SK-N-SH treated with all-trans-retinoic acid at 6 μM for 48 hours (cell line): ENCODE data around the gene GRAP2.
"Not testable (repeated sequence)": the region's sequence is repeated elsewhere in the genome, so short reads cannot be mapped to it uniquely, and the experiment has no call there.

Source experiments
- ATAC-seq: fragments of 200-7000 bp; cut with Tn5 transposase; 3 replicates; pipeline ENCODE4 v1.9.1; 2020; ENCODE audit warnings: mild to moderate bottlenecking, moderate library complexity
- ARNTL ChIP-seq: fragments of 450-650 bp; formaldehyde crosslinking; IDR thresholded peaks from 2 replicates; pipeline ENCODE4 v1.5.0; 2020; ENCODE audit warnings: low read depth, mild to moderate bottlenecking, moderate library complexity, borderline replicate concordance
- BACH2 ChIP-seq: fragments of 250-450 bp; sonication (Bioruptor Pico); IDR thresholded peaks from 2 replicates; pipeline ENCODE4 v1.9.0; 2021; ENCODE audit warnings: mild to moderate bottlenecking, borderline replicate concordance
- CSDC2 ChIP-seq: fragments of 250-450 bp; sonication (Bioruptor Pico); IDR thresholded peaks from 2 replicates; pipeline ENCODE4 v1.5.0; 2020; ENCODE audit warnings: mild to moderate bottlenecking, moderate library complexity
- ESRRG ChIP-seq: fragments of 250-450 bp; sonication (Bioruptor Pico); IDR thresholded peaks from 2 replicates; pipeline ENCODE4 v1.6.1; 2021; ENCODE audit warnings: mild to moderate bottlenecking
- GLIS3 ChIP-seq: fragments of 250-450 bp; sonication (Bioruptor Pico); IDR thresholded peaks from 2 replicates; pipeline ENCODE4 v1.5.0; 2020; ENCODE audit warnings: mild to moderate bottlenecking, moderate library complexity
- ISL1 ChIP-seq: fragments of 250-450 bp; sonication (Bioruptor Pico); IDR thresholded peaks from 2 replicates; pipeline ENCODE4 v2.1.2; 2022; ENCODE audit warnings: mild to moderate bottlenecking, moderate library complexity
- PPARA ChIP-seq: fragments of 250-450 bp; sonication (Bioruptor Pico); IDR thresholded peaks from 2 replicates; pipeline ENCODE4 v1.5.0; 2020; ENCODE audit warnings: mild to moderate bottlenecking, borderline replicate concordance
- RARB ChIP-seq: fragments of 250-450 bp; sonication (Bioruptor Pico); IDR thresholded peaks from 2 replicates; pipeline ENCODE4 v1.8.0; 2021; ENCODE audit warnings: mild to moderate bottlenecking, moderate library complexity
- SNAI2 ChIP-seq: fragments of 250-450 bp; sonication (Bioruptor Pico); IDR thresholded peaks from 2 replicates; pipeline ENCODE4 v1.5.0; 2020; ENCODE audit warnings: mild to moderate bottlenecking, moderate library complexity
- TCF4 ChIP-seq: fragments of 250-450 bp; sonication (Bioruptor Pico); IDR thresholded peaks from 2 replicates; pipeline ENCODE4 v1.8.0; 2021; ENCODE audit warnings: mild to moderate bottlenecking, moderate library complexity, borderline replicate concordance
- TOX ChIP-seq: fragments of 250-450 bp; sonication (Bioruptor Pico); IDR thresholded peaks from 2 replicates; pipeline ENCODE4 v1.8.0; 2021; ENCODE audit warnings: mild to moderate bottlenecking, moderate library complexity, borderline replicate concordance
- ZFP3 ChIP-seq: fragments of 250-450 bp; sonication (Bioruptor Pico); IDR thresholded peaks from 2 replicates; pipeline ENCODE4 v1.5.0; 2020; ENCODE audit warnings: mild to moderate bottlenecking, moderate library complexity
- ZFP30 ChIP-seq: fragments of 450-650 bp; formaldehyde crosslinking; IDR thresholded peaks from 2 replicates; pipeline ENCODE4 v1.5.0; 2022; ENCODE audit warnings: mild to moderate bottlenecking, moderate library complexity
- ZNF70 ChIP-seq: fragments of 450-650 bp; formaldehyde crosslinking; IDR thresholded peaks from 2 replicates; pipeline ENCODE4 v1.5.0; 2020; ENCODE audit warnings: mild to moderate bottlenecking, moderate library complexity
- ZNF8 ChIP-seq: fragments of 450-650 bp; formaldehyde crosslinking; IDR thresholded peaks from 2 replicates; pipeline ENCODE4 v1.5.0; 2020; ENCODE audit warnings: mild to moderate bottlenecking, moderate library complexity
- TF ChIP-seq, protein P1 (sequence below): fragments of 250-450 bp; sonication (Bioruptor Pico); IDR thresholded peaks from 2 replicates; pipeline ENCODE4 v1.8.0; 2021; ENCODE audit warnings: low read depth, mild to moderate bottlenecking, moderate library complexity, borderline replicate concordance
- TF ChIP-seq, protein P2 (sequence below): fragments of 250-450 bp; sonication (Bioruptor Pico); IDR thresholded peaks from 2 replicates; pipeline ENCODE4 v1.5.1; 2021; ENCODE audit warnings: mild to moderate bottlenecking, moderate library complexity
- TF ChIP-seq, protein P3 (sequence below): fragments of 250-450 bp; sonication (Bioruptor Pico); IDR thresholded peaks from 2 replicates; pipeline ENCODE4 v1.5.0; 2020; ENCODE audit warnings: mild to moderate bottlenecking, moderate library complexity
- TF ChIP-seq, protein P4 (sequence below): fragments of 250-450 bp; sonication (Bioruptor Pico); IDR thresholded peaks from 2 replicates; pipeline ENCODE4 v1.8.0; 2020; ENCODE audit warnings: mild to moderate bottlenecking, moderate library complexity, borderline replicate concordance

GRAP2 gene

DNA sequence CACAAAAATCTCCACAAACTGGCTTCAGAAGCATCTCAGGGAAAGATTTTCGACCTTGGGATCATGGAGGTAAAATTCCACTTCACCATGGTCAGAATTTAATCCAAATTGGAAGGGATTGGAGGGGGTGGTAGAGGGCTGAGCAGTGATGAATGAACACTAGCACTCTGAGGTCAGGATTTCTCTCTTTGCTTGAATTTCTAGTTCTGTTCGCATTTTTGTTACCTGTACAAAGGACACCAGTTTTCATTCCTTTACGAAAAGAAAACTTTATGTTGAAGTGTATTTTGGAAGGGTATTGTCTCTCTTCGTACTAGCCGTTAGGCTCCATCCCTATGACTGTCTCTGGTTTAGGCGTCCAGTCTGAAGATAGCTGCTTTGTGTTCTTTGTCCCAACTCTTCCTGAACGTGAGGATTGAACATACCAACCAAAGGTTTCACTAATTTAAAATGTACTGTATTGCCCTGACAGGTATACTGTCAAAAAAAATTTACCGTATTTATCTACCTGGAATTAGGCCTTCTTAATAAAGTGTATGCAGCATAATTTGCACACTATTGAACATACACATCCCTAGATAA lies 772 bp downstream of the GRAP2 start:
- TF ChIP-seq ZNF8 (CRISPR knock-in tag) (no peak), PPARA (CRISPR knock-in tag) (no peak), ARNTL (CRISPR knock-in tag) (no peak), GLIS3 (CRISPR knock-in tag) (no peak), ZNF70 (CRISPR knock-in tag) (no peak), TCF4 (CRISPR knock-in tag) (no peak), CSDC2 (no peak)
- TF ChIP-seq, protein P1, sequence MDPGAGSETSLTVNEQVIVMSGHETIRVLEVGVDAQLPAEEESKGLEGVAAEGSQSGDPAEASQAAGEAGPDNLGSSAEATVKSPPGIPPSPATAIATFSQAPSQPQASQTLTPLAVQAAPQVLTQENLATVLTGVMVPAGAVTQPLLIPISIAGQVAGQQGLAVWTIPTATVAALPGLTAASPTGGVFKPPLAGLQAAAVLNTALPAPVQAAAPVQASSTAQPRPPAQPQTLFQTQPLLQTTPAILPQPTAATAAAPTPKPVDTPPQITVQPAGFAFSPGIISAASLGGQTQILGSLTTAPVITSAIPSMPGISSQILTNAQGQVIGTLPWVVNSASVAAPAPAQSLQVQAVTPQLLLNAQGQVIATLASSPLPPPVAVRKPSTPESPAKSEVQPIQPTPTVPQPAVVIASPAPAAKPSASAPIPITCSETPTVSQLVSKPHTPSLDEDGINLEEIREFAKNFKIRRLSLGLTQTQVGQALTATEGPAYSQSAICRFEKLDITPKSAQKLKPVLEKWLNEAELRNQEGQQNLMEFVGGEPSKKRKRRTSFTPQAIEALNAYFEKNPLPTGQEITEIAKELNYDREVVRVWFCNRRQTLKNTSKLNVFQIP (CRISPR knock-in tag): no peak
- ATAC-seq: no peak

DNA sequence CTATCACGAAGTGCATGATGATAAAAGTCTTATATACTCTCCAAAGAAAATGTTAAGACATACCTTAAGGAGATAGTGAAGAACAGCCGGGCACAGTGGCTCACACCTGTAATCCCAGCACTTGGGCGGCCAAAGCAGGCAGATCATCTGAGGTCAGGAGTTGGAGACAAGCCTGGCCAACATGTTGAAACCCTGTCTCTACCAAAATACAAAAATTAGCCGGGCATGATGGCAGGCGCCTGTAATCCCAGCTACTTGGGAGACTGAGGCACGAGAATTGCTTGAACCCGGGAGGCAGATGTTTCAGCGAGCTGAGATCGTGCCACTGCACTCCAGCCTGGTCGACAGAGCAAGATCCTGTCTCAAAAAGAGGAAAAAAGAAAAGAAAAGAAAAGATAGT lies 3.1 kb downstream of the GRAP2 start:
- not testable (repeated sequence) for ATAC-seq

DNA sequence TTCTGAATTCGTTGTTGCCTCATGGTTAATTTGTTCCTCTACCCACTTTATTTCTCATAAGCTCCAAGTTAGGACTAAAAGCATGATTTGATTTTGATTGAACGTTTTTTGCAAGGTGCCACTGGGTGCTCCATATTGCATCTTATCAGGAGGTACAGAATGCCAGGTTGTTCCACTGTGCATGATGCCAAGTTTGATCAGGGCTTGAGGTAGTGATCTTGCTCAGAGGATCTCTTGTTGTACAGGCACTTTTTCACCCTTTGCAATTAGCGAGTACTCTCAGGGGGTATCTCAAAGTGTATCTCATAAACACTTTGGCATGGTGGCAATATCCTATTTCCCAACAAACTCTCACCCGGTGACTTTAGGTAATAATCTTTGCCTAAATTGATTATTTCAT lies 4.0 kb downstream of the GRAP2 start:
- no peak for ATAC-seq
- TF ChIP-seq ESRRG (CRISPR knock-in tag): no peak
- no peak for TF ChIP-seq RARB
- TF ChIP-seq, protein P1 (CRISPR knock-in tag): no peak
- TF ChIP-seq ZFP30: no peak
- TF ChIP-seq, protein P2, sequence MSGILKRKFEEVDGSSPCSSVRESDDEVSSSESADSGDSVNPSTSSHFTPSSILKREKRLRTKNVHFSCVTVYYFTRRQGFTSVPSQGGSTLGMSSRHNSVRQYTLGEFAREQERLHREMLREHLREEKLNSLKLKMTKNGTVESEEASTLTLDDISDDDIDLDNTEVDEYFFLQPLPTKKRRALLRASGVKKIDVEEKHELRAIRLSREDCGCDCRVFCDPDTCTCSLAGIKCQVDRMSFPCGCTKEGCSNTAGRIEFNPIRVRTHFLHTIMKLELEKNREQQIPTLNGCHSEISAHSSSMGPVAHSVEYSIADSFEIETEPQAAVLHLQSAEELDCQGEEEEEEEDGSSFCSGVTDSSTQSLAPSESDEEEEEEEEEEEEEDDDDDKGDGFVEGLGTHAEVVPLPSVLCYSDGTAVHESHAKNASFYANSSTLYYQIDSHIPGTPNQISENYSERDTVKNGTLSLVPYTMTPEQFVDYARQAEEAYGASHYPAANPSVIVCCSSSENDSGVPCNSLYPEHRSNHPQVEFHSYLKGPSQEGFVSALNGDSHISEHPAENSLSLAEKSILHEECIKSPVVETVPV (CRISPR knock-in tag): no peak
- TF ChIP-seq, all 23 proteins: peak for 0

DNA sequence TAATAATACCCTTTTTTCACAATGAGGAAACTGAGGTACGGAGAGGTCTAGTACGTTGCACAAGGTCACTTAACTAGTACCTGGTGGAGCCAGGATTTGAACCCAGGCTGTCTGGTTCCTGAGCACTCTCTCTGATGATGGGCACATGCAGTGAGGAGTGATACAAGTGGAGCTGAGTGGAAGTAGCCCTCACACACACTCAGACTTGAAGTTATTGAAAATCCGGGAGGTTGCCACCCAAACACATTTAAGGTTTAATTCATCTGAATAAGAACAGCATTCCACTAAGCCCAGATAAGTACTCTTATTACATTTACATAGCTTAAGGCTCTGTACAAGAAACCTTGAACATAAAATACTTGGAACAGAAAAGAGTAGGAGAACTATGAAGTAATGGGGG lies 4.8 kb downstream of the GRAP2 start:
- ATAC-seq: no peak
- TF ChIP-seq ZNF8 (CRISPR knock-in tag) (no peak), ISL1 (CRISPR knock-in tag) (no peak)
- TF ChIP-seq, protein P3, sequence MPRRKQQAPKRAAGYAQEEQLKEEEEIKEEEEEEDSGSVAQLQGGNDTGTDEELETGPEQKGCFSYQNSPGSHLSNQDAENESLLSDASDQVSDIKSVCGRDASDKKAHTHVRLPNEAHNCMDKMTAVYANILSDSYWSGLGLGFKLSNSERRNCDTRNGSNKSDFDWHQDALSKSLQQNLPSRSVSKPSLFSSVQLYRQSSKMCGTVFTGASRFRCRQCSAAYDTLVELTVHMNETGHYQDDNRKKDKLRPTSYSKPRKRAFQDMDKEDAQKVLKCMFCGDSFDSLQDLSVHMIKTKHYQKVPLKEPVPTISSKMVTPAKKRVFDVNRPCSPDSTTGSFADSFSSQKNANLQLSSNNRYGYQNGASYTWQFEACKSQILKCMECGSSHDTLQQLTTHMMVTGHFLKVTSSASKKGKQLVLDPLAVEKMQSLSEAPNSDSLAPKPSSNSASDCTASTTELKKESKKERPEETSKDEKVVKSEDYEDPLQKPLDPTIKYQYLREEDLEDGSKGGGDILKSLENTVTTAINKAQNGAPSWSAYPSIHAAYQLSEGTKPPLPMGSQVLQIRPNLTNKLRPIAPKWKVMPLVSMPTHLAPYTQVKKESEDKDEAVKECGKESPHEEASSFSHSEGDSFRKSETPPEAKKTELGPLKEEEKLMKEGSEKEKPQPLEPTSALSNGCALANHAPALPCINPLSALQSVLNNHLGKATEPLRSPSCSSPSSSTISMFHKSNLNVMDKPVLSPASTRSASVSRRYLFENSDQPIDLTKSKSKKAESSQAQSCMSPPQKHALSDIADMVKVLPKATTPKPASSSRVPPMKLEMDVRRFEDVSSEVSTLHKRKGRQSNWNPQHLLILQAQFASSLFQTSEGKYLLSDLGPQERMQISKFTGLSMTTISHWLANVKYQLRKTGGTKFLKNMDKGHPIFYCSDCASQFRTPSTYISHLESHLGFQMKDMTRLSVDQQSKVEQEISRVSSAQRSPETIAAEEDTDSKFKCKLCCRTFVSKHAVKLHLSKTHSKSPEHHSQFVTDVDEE (CRISPR knock-in tag): no peak

DNA sequence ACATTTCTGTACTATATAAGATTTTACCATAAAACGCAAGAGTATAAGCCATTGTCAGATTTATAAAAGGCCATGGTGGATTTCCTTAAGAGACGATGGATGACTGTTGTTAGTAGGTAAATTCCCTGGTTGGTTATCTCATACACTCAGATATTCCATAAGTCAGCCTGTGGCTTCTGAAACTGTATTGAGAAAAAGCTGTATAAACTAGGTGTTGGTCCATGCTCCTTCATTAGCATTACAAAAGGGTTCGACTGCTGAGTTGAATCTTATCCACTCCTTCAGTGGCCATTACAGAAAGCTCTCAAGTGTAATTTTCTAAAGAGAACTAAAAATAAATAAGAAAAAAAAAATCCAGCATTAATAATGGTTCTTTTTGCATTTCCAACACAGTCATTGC lies 5.3 kb downstream of the GRAP2 start:
- no peak for TF ChIP-seq RARB
- TF ChIP-seq ZFP30: no peak
- TF ChIP-seq, protein P2 (CRISPR knock-in tag): no peak
- TF ChIP-seq GLIS3 (CRISPR knock-in tag): no peak
- no peak for TF ChIP-seq ESRRG (CRISPR knock-in tag)
- TF ChIP-seq ZNF70 (CRISPR knock-in tag): no peak
- no peak for TF ChIP-seq TCF4 (CRISPR knock-in tag)
- no peak for TF ChIP-seq TOX
- TF ChIP-seq BACH2 (CRISPR knock-in tag): no peak
- TF ChIP-seq, protein P4, sequence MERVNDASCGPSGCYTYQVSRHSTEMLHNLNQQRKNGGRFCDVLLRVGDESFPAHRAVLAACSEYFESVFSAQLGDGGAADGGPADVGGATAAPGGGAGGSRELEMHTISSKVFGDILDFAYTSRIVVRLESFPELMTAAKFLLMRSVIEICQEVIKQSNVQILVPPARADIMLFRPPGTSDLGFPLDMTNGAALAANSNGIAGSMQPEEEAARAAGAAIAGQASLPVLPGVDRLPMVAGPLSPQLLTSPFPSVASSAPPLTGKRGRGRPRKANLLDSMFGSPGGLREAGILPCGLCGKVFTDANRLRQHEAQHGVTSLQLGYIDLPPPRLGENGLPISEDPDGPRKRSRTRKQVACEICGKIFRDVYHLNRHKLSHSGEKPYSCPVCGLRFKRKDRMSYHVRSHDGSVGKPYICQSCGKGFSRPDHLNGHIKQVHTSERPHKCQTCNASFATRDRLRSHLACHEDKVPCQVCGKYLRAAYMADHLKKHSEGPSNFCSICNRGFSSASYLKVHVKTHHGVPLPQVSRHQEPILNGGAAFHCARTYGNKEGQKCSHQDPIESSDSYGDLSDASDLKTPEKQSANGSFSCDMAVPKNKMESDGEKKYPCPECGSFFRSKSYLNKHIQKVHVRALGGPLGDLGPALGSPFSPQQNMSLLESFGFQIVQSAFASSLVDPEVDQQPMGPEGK (CRISPR knock-in tag): no peak
- TF ChIP-seq ZNF8 (CRISPR knock-in tag): no peak
- TF ChIP-seq SNAI2: no peak
- TF ChIP-seq ZFP3 (CRISPR knock-in tag): no peak
- TF ChIP-seq CSDC2: no peak
- ATAC-seq: no peak
